Stimulated activated CD4-positive, alpha-beta T cell treated with anti-CD3 and anti-CD28 coated beads, Interleukin-15, amount 100 ng/mL, for 48 hours (primary cell): Measurements from ENCODE around the gene PSMC3IP.
"Not testable (repeated sequence)": the region's sequence is repeated elsewhere in the genome, so short reads cannot be mapped to it uniquely, and the experiment has no call there.

Experiments used
- DNase-seq, 2 donors: peaks; one replicate each; pipeline ENCODE4 v3.0.0-alpha.2; 2020; ENCODE audit warnings: low read depth in 2 of 2

Gene PSMC3IP

DNA sequence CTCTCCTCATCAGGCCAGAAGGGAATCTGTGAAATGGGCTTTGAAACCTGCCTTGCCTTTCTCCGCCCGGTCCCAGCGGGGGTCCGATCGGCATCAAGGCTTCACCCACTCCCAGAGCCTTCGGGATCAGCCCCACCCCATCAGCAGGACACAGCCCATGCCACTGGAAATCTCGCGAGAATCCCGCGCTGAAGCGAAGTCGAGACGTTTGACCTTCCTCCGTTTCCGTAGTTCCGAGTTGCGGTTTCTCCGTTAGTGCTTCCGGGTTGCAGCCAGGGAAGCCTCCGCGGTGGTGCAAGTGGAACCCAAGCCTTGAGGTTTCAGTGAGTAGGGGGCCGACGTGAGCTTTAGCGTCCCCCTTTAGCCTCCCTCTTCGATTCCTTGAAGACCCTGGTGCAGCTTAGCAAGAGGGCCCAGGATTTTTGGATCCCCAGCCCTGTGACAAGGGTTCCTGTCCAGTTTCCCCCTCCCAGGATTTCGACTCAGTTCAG lies 15.6 kb downstream of the PSMC3IP start, which contains the start of gene COASY:
TSS of gene COASY (plus strand) at position 252 of the 491 bp plus-strand sequence. CDS start 475 bp downstream, outside the sequence.
- DNase-seq: peak; percentile 90 to 91

DNA sequence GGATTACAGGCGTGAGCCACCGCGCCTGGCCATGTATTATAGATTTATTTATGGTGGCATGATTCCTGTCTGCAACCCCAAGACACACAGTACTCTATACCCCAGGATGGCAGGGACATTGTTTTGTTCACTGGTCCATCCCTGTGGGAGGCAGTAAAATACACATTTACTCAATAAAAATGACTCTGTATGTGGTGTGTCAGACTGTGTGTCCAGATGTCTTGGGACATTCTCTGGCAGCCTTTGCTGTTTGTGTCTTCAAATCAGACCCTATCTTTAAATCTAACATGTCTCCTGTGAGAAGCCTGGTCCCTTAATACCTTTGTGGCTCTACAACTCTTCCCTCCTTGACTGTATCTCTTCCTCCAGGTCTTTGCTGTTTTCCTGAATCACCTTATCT lies 17.3 kb downstream of the PSMC3IP start:
- DNase-seq: no peak

DNA sequence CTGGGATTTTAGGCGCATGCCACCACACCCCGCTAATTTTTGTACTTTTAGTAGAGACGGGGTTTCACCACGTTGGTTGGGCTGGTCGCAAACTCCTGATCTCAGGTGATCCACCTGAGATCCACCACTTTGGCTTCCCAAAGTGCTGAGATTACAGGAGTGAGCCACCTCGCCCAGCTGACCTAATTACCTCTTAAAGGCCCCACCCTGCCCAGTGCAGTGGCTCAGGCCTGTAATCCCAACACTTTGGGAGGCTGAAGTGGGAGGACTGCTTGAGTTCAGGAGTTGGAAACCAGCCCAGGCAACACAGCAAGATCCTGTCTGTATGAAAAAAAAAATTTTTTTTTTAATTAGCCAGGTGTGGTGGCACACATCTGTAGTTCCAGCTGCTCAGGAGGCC lies 18.5 kb downstream of the PSMC3IP start:
- no peak for DNase-seq

DNA sequence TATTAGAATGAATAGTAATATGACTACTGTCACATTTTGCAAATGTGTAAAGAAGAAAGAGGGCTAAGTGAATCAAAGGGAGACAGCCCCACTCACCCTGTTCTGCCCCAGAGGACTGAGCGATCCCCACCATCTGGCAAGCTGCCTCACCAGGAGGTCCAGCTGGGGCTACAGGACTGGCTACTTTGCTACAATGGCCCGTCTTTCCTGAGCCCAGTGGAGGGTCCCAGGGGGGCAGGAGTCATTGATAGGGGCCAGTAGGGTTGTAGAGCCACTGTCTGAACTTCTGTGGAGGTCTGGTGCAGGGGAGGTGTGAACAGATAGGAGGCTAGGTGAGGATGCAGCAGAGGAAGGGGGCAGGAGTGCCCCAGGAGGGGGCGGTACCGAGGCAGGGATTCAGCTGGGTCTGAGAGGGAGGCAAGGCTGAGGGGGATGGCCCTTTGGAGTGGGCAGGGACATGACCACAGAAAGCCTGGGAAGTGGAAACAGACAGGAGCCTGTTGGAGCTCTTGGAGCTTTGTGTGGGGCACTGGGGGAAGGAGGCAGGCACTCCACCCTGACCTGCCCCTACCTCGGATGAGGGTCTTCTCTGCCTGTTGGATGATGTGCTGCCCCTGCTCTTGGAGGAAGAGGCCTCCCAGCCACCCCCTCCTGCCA lies 21.4 kb downstream of the PSMC3IP start:
- DNase-seq: not testable (repeated sequence)

DNA sequence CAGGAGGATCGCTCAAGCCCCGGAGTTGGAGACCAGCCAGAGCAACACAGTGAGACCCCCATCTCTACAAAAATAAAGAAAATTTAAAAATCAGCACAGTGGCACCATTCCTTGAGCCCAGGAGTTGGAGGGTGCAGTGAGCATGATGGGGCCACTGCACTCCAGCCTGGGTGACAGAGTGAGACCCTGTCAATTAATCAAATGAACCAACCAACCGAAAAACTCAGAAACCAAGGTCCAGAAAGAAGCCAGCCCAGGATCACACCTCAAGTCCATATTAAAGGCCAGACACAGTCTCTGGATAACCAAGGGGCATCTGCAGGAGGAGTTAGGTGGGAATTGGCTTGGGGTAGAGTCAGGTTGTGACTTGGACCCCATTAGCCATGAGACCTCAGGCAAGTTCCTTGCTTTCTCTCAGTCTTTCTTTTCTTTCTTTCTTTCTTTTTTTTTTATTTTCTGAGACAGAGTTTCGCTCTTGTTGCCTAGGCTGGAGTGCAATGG lies 22.4 kb downstream of the PSMC3IP start:
- DNase-seq: no peak

DNA sequence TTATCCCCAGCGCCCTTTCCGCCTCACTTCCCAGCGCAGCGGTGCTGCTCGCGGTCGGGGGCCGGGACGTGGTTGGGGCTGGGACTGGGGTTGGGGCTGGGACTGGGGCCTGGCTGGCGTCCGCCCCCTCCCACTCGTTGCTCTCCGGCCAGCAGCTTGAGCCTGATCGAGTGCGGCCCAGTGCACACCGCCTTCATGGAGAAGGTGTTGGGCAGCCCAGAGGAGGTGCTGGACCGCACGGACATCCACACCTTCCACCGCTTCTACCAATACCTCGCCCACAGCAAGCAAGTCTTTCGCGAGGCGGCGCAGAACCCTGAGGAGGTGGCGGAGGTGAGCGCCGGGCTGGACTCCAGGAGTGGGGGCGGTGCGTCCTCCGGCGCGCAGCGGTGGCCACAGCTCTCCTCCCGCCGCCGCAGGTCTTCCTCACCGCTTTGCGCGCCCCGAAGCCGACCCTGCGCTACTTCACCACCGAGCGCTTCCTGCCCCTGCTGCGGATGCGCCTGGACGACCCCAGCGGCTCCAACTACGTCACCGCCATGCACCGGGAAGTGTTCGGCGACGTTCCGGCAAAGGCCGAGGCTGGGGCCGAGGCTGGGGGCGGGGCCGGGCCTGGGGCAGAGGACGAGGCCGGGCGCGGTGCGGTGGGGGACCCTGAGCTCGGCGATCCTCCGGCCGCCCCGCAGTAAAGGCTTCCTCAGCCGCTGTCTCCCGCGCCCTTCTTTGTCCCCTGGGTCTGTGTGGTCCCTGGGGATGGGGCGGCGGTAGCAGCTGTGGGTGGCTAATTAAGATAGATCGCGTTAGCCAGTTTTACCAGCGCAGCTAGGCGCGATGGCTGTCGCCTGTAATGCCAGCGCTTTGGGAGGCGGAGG lies 23.0 kb downstream of the PSMC3IP start:
- DNase-seq: peak in 1 of 2 donors; percentile 69

DNA sequence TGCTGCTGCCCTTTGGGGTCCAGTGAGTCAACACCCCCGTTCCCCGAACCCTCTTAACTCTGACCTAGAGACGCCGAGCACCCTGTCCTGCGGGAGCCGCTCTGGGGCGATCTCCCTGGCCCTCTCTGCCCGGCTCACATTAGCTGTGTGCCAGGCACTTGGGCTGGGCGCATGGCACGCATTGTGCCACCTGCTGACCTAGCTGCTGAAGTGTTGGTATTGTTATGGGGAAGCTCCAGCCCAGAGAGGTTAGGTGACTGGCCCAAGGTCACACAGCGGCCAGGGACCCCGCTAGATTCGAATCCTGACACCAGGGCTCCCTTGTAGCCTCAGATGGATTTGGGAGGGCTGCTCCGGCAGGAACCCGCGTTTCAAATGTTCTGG lies 23.7 kb downstream of the PSMC3IP start:
- no peak for DNase-seq

DNA sequence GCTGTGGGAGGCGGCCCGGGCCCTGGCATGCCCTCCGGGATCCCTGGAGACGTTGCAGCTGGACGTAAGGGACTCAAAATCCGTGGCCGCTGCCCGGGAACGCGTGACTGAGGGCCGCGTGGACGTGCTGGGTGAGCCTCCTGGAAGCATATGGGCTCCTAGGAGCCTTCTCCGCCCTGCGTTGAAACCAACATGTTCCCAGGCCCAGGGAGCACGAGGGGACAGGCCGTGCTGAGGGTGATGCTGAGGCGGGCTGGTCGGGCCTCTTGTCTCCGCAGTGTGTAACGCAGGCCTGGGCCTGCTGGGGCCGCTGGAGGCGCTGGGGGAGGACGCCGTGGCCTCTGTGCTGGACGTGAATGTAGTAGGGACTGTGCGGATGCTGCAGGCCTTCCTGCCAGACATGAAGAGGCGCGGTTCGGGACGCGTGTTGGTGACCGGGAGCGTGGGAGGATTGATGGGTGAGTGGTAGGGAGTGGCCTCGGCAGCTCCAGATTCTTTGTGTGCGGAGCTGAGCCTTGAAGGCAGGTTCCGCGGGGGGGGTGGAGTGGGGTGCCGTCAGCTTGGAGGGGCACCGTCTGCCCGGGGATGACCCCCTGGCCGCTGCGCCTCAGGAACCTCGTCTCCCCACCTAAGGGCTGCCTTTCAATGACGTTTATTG lies 24.2 kb downstream of the PSMC3IP start:
- DNase-seq: no peak

DNA sequence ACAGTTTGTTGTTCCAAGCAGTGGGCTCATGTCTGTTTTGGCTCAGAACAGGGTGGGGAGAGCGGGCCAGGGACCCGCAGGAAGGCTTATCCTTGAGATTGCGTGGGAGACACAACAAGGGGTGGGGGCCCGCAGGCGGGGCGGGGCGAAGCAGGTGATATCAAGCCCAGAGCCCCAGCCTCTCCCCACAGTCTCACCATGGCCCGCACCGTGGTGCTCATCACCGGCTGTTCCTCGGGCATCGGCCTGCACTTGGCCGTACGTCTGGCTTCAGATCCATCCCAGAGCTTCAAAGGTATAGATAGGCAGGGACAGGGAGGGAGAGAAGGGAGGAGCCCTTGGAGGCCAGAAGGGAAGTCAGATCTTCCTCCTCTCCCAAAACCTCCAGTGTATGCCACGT lies 24.8 kb downstream of the PSMC3IP start, which contains the start of gene HSD17B1:
TSS of gene HSD17B1 (plus strand) at position 188 of the 400 bp plus-strand sequence. CDS start at position 199, 11 bp downstream.
- not testable (repeated sequence) for DNase-seq

DNA sequence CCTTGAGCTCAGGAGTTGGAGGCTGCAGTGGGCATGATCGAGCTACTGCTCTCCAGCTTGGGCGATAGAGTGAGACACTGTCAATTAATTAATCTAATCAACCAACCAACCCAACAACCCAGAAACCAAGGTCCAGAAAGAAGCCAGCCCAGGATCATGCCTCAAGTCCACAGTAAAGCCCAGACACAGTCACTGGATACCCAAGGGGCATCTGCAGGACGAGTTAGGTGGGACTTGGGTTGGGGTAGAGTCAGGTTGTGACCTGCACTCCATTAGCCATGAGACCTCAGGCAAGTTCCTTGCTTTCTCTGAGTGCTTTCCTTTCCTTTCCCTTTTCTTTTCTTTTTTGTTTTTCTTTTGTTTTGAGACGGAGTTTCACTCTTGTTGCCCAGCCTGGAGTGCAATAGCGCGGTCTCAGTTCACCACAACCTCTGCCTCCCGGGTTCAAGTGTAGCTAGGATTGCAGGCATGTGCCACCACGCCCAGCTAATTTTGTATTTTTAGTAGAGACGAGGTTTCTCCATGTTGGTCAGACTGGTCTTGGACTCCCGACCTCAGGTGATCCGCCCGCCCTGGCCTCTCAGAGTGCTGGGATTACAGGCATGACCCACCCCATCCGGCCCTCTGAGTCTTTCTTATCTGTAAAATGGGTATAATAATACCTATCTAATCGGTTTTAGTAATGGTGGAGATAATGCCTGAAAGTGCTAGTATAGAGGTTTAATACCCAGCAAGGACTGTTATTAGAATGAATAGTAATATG lies 28.4 kb downstream of the PSMC3IP start:
- DNase-seq: no peak

DNA sequence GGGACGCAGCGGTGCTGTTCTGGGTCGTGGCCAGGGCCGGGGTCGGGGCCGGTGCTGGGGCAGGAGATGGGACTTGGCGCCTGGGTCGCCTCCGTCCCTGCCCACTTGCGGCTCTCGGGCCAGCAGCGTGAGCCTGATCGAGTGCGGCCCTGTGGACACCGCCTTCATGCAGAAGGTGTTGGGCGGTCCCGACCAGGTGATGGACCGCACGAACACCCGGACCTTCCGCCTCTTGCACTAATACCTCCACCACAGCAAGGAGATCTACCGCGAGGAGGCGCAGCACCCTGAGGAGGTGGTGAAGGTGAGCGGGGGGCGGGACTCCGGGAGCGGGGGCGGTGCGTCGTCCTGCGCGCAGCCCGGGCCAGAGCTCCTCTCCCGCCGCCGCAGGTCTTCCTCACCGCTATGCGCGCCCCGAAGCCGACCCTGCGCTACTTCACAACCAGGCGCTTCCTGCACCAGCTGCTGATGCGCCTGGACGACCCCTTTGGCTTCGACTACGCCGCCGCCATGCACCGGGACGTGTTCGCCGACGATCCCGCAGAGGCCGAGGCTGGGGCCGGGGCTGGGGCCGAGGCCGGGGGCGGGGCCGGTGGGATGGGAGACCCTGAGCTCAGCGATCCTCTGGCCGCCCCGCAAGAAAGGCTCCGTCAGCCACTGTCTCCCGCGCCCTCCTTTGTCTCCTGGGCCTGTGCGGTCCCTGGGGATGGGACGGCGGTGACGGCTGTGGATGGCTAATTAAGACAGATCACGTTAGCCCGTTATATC lies 29.3 kb downstream of the PSMC3IP start:
- DNase-seq: peak; percentile 54 to 80

DNA sequence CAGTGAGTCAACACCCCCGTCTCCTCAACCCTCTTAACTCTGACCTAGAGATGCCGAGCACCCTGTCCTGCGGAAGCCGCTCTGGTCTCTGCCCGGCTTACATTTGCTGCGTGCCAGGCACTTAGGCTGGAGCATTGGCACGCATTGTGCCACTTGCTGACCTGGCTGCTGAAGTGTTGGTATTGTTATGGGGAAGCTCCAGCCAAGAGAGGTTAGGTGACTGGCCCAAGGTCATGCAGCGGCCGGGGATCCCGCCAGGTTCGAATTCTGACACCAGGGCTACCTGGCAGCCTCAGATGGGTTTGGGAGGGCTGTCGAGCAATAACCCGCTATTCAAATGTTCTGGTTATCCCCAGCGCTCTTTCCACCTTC lies 29.8 kb downstream of the PSMC3IP start:
- DNase-seq: no peak

DNA sequence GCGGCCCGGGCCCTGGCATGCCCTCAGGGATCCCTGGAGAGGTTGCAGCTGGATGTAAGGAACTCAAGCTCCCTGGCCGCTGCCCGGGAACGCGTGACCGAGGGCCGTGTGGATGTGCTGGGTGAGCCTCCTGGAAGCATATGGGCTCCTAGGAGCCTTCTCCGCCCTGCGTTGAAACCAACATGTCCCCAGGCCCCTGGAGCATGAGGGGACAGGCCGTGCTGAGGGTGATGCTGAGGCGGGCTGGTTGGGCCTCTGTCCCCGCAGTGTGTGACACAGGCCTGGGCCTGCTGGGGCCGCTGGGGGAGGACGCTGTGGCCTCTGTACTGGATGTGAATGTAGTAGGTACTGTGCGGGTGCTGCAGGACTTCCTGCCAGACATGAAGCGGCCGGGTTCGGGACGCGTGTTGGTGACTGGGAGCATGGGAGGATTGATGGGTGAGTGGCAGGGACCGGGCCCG lies 30.5 kb downstream of the PSMC3IP start:
- DNase-seq: no peak

DNA sequence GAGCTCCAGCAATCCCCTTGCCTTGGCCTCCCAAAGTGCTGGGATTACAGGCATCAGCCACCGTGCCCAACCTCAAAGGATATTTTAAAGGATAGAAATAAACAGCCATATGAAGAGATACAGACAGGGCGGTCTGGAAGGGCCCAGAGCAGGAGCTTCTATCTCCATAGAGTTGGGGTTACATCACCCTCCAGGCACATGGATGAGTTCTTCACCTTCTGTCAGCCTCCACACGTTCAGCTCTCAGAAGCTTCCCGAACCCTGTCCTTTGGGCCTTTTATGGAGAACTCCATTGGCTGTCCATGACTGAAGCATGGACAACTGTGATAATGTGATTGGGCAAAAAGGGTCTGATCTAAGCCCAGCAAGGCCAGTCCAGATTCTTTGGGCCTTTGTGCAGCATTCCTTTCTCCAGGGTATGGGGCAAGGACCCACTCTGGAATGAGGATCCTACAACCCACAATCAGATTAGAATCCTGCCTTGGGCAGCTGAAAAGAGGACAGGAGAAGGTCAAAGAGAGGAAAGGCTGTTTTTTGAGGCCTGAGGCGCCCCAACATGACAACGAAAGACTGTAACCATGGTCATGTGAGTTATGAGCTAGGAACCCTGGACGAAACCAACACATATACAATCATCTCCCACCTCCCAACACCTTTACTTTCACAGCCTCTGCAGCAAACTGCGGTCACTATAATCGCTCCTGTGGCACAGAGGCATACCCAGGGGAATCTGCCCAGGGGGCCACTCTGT lies 31.6 kb downstream of the PSMC3IP start:
- not testable (repeated sequence) for DNase-seq

DNA sequence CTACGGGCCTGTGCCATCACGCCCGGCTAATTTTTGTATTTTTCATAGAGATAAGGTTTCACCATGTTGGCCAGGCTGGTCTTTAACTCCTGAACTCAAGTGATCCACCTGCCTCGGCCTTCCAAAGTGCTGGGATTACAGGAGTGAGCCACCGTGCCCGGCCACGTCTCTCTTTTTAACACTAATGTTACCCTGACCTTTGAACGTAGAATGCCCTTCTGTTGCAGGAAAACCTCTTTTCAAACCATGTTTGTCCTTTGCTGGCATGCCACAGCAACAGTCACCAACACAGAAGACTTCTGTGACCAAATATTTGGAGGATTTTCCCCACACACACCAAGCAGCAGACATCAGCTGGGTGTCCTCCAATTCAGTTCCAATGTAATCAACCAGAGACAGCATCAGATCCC lies 32.6 kb downstream of the PSMC3IP start:
- DNase-seq: no peak

DNA sequence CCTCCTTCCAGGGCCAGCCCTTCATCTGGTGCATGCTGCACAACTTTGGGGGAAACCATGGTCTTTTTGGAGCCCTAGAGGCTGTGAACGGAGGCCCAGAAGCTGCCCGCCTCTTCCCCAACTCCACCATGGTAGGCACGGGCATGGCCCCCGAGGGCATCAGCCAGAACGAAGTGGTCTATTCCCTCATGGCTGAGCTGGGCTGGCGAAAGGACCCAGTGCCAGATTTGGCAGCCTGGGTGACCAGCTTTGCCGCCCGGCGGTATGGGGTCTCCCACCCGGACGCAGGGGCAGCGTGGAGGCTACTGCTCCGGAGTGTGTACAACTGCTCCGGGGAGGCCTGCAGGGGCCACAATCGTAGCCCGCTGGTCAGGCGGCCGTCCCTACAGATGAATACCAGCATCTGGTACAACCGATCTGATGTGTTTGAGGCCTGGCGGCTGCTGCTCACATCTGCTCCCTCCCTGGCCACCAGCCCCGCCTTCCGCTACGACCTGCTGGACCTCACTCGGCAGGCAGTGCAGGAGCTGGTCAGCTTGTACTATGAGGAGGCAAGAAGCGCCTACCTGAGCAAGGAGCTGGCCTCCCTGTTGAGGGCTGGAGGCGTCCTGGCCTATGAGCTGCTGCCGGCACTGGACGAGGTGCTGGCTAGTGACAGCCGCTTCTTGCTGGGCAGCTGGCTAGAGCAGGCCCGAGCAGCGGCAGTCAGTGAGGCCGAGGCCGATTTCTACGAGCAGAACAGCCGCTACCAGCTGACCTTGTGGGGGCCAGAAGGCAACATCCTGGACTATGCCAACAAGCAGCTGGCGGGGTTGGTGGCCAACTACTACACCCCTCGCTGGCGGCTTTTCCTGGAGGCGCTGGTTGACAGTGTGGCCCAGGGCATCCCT lies 34.1 kb downstream of the PSMC3IP start:
- no peak for DNase-seq

DNA sequence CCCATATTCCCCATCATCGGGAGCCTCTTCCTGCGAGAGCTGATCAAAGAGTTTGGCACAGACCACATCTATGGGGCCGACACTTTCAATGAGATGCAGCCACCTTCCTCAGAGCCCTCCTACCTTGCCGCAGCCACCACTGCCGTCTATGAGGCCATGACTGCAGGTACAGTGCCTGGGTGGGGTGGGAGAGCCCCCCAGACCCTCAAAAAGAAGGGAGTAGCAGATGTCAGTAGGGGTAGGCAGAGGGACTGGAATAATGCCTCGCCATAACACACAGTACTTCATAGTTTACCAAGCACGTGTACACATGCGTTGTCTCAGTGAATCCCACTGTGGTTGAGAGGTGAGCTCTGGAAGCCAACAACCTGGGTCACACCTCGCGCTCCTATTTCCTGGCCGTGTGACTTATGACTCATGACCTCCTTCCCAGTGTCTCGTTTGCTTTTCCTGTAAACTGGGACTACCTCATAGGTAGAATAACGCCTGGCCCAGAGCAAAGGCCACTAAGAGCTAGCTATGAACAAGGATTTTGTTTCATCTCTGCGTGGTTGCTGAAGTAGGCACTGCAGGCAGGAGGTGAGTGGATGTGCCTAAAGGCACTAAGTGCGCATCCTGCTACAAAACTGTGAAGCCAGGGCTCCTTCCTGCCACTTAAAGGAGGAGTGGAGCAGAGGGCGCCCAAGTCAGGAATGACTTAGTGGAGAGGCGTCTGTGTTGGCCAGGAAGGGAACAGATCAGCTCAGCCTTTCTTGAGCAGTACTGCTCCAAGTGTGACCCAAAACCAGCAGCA lies 36.3 kb downstream of the PSMC3IP start:
- DNase-seq: no peak

DNA sequence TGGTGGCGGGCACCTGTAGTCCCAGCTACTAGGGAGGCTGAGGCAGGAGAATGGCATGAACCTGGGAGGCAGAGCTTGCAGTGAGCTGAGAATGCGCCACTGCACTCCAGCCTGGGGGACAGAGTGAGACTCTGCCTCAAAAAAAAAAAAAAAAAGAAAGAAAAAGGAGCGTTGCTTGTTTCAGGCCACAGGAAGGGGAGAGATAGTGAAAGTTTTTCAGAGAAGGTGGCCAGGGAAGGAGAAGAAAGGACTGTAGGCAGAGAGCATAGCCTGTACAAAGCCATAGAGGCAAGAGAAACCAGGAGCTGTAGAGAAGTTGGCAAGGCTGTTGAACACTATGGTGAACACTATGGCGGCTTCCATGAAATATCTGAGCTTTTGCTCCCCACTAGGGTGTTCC lies 37.0 kb downstream of the PSMC3IP start:
- not testable (repeated sequence) for DNase-seq
